ENCODE data around the gene SRA1. TPM values are rescaled to one million over a fixed set of nuclear protein-coding genes. Genes with fewer than 3 reads are reported as not detected.

SRA1 gene
- total and polyA plus RNA-seq, 9 donors: 11.7 to 34.4 (median 20.1) TPM

GRCh38 chr5:140566665-140567064, 9.4 kb upstream of the SRA1 start:
- Histone ChIP-seq H3K27me3 (no peaks in the 10 kb centered on the region), H3K9me3 (no peaks in the 10 kb centered on the region), H3K4me3 (no peak overlapping the region), H3K36me3 (no peaks in the 10 kb centered on the region), H3K27ac (no peak overlapping the region), H3K4me1 (ENCODE audit: insufficient read depth) (peaks cover 15% of the 10 kb centered on the region)
- DNase-seq: no peak
- TF ChIP-seq CTCF (IDR thresholded peaks at IDR 0.05) (no peak), EP300 (IDR thresholded peaks at IDR 0.05) (no peak), POLR2A (IDR thresholded peaks at IDR 0.05) (no peak)
- 87 to 94% (median 90%) methylated on average over 5 of the region's 5 CpGs for WGBS, 3 donors
- intact Hi-C loops (cut with DNase I): loop anchor here in 1 of 4 donors (10.0 kb wide), 1 partner anchor 68 kb away; the partner anchor contains the start of genes CD14 and TMCO6

- Histone ChIP-seq H3K36me3 (no peaks in the 10 kb centered on the region), H3K4me1 (ENCODE audit: insufficient read depth) (peaks cover 9% of the 10 kb centered on the region), H3K9me3 (no peaks in the 10 kb centered on the region), H3K27ac (no peak overlapping the region), H3K27me3 (no peaks in the 10 kb centered on the region), H3K4me3 (peak overlapping the region; percentile 79)
- TF ChIP-seq POLR2A (IDR thresholded peaks at IDR 0.05): no peak
- TF ChIP-seq CTCF (IDR thresholded peaks at IDR 0.05): no peak
- no peak for TF ChIP-seq EP300 (IDR thresholded peaks at IDR 0.05)
- no peak for DNase-seq
- WGBS, 3 donors: 73 to 79% (median 74%) methylated on average over 4 of the region's 4 CpGs
- intact Hi-C loops (cut with DNase I): loop anchor here in 1 of 4 donors (10.0 kb wide), 1 partner anchor 69 kb away; the partner anchor contains the start of genes CD14 and TMCO6
Measured at GRCh38 chr5:140565780-140566095, 8.5 kb upstream of the SRA1 start.

DNA sequence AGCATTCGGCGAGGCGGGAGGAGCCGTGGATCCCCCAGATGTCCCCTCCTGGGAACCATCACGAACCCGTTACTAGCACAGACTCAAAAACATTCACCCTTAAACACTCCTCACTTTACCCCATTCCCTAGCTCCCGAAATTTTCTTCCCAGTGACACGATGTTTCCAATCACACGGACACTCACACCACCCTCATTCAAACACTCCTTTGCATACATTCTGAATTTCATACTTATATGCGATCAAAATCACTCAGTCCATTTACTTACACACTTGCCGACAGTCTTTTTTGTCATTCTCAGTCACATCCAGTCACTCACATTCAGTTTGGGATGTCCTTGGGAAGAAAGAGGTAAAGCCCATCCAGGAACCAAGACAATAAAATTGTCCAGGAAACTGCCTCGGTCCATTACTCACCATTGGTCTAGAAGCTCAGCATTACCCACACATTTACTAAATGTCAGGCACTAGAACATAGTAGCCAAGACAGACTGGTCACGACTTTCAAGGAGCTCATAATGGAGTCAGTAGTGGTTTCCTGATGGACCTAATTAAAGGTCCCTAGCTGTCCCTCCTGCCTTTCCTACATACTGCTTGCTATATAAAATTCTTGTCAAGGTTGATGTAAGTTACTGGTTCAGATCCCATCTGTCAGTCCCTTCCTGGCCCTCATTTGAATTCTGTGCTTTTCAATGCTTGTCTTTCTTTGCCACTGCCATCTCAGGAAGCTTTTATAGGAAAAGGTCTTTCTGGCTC, 7.9 kb upstream of the SRA1 start:
- DNase-seq: no peak
- peaks cover 9% of the 10 kb centered on the region for H3K4me1 ChIP-seq (ENCODE audit: insufficient read depth)
- H3K27ac ChIP-seq: peak overlapping the region; percentile 87 to 95
- TF ChIP-seq POLR2A (IDR thresholded peaks at IDR 0.05) (no peak), EP300 (IDR thresholded peaks at IDR 0.05) (no peak), CTCF (IDR thresholded peaks at IDR 0.05) (no peak)
- intact Hi-C loops (cut with DNase I): loop anchor here in 1 of 4 donors (10.0 kb wide), 1 partner anchor 70 kb away; the partner anchor contains the start of genes CD14 and TMCO6
- no peaks in the 10 kb centered on the region for H3K36me3 ChIP-seq
- H3K27me3 ChIP-seq: no peaks in the 10 kb centered on the region
- no peaks in the 10 kb centered on the region for H3K9me3 ChIP-seq
- peak overlapping the region; percentile 79 for H3K4me3 ChIP-seq
- WGBS, 3 donors: 4 to 6% (median 4%) methylated on average over 13 of the region's 13 CpGs

GRCh38 chr5:140564196-140565023, 7.1 kb upstream of the SRA1 start, which contains the start of the genes APBB3 and SLC35A4:
TSS of gene APBB3 (minus strand) at chr5:140564598. CDS start at chr5:140564245, 353 bp downstream.
TSS of gene SLC35A4 (plus strand) at chr5:140564828. CDS start at chr5:140567170, 2,342 bp downstream.
- H3K36me3 ChIP-seq: no peaks in the 10 kb centered on the region

More at GRCh38 chr5:140564196-140565023, 7.1 kb upstream of the SRA1 start, which contains the start of the genes APBB3 and SLC35A4:
- H3K9me3 ChIP-seq: no peaks in the 10 kb centered on the region
- intact Hi-C loops (cut with DNase I): loop anchor here in 3 of 4 donors (5.0 to 10.0 kb wide), 2 partner anchors 70 to 73 kb away; partner anchors contain the start of genes TMCO6 (in 3 of the 3) and CD14 (in 1 of the 3)
- peak within 1 kb of the TSS; percentile 79 for H3K4me3 ChIP-seq
- peak; percentile 95 to 97 (median 97) for DNase-seq
- WGBS, 3 donors: 0 to 1% (median 1%) methylated on average over 71 to 74 of the region's 74 CpGs
- H3K27ac ChIP-seq: peak within 1 kb of the TSS; percentile 87 to 95
- TF ChIP-seq EP300 (IDR thresholded peaks at IDR 0.05): peak; percentile 41
- TF ChIP-seq POLR2A (IDR thresholded peaks at IDR 0.05): peak; percentile 91
- TF ChIP-seq CTCF (IDR thresholded peaks at IDR 0.05): peak in 1 of 3 donors; percentile 34
- no peaks in the 10 kb centered on the region for H3K27me3 ChIP-seq
- peaks cover 9% of the 10 kb centered on the region for H3K4me1 ChIP-seq (ENCODE audit: insufficient read depth)
